A673 (cell line): ENCODE measurements around the gene MGMT. TPM values are rescaled to one million over a fixed set of nuclear protein-coding genes. Genes with fewer than 3 reads are reported as not detected.

ENCODE experiments used
- BruUV-seq: library from RNA; stranded (reverse); fragments of 400-500 nt; replicated peaks from 2 replicates; lab custom pipeline; 2021; lab: Mats Ljungman, UMichigan
- CTCF ChIA-PET: fragments of 300-600 bp; sonication (Branson Sonifier 250); formaldehyde crosslinking; loops from one replicate; lab custom pipeline; 2022; ENCODE audit warnings: antibody characterized with exemption; lab: Charles Lee
- POLR2A ChIA-PET: fragments of 300-600 bp; sonication (Branson Sonifier 250); formaldehyde crosslinking; loops from one replicate; lab custom pipeline; 2022; ENCODE audit warnings: antibody characterized with exemption; ENCODE audit not compliant: low non-redundant PET; lab: Charles Lee
- DNase-seq: peaks from one replicate; pipeline ENCODE4 v3.0.0-alpha.2; 2015; ENCODE audit warnings: low spot score
- H3K27ac ChIP-seq: fragments of 200-600 bp; sonication (generic); 2 replicates; pipeline ENCODE4 v1.5.1; 2016; ENCODE audit warnings: mixed run types, low read depth, mild to moderate bottlenecking, mixed read lengths, antibody characterized with exemption, low read length; ENCODE audit not compliant: poor library complexity, severe bottlenecking
- H3K27me3 ChIP-seq: fragments of 200-600 bp; sonication (generic); replicated peaks from 2 replicates; pipeline ENCODE4 v1.6.1; 2017; ENCODE audit warnings: mixed run types, low read depth, mild to moderate bottlenecking, mixed read lengths, antibody characterized with exemption, low read length; ENCODE audit not compliant: insufficient read depth, poor library complexity
- H3K36me3 ChIP-seq: fragments of 200-600 bp; sonication (generic); 2 replicates; pipeline ENCODE4 v1.6.1; 2016; ENCODE audit warnings: mixed run types, mild to moderate bottlenecking, mixed read lengths, antibody characterized with exemption, low read length; ENCODE audit not compliant: insufficient read depth, poor library complexity, severe bottlenecking
- H3K4me1 ChIP-seq: fragments of 200-600 bp; sonication (generic); 2 replicates; pipeline ENCODE4 v1.6.1; 2017; ENCODE audit warnings: mixed run types, mild to moderate bottlenecking, mixed read lengths, antibody characterized with exemption, low read length; ENCODE audit not compliant: insufficient read depth, poor library complexity, severe bottlenecking
- H3K4me3 ChIP-seq: fragments of 200-600 bp; sonication (generic); 2 replicates; pipeline ENCODE4 v1.5.1; 2016; ENCODE audit warnings: low read depth, mixed run types, mild to moderate bottlenecking, mixed read lengths, low read length; ENCODE audit not compliant: poor library complexity, severe bottlenecking
- H3K9me3 ChIP-seq: fragments of 200-600 bp; sonication (generic); 2 replicates; pipeline ENCODE4 v1.6.1; 2016; ENCODE audit warnings: mixed run types, low read depth, mild to moderate bottlenecking, mixed read lengths, antibody characterized with exemption, low read length; ENCODE audit not compliant: poor library complexity, severe bottlenecking
- EZH2 ChIP-seq: fragments of 200-600 bp; sonication (generic); IDR thresholded peaks from 2 replicates; pipeline ENCODE4 v1.6.1; 2017; ENCODE audit warnings: borderline replicate concordance, low read depth, mild to moderate bottlenecking, mixed read lengths, antibody characterized with exemption, low read length; ENCODE audit not compliant: poor library complexity, severe bottlenecking
- intact Hi-C: fragments of 100-400 bp; cut with micrococcal nuclease; formaldehyde crosslinking; loops from one replicate; pipeline ENCODE4 v1.10.0; 2022; ENCODE audit not compliant: unreplicated experiment
- total RNA-seq: library from RNA; stranded (reverse); gene quantifications from 2 replicates; pipeline ENCODE4 v1.2.3, GENCODE V29; 2021
- TF ChIP-seq, protein P1 (sequence below): fragments of 300-800, 200-600 bp; sonication (generic); conservative IDR thresholded peaks from 2 replicates; pipeline ENCODE4 v1.5.1; 2017; ENCODE audit warnings: low read depth, mild to moderate bottlenecking, antibody characterized with exemption, low read length, moderate library complexity, mixed read lengths

MGMT gene
- total RNA-seq, 1 experiment from 2014 or later: 19.5 TPM

- H3K36me3 ChIP-seq: no peaks in the 10 kb centered on the region
- no peak overlapping the region for H3K4me3 ChIP-seq
- TF ChIP-seq EZH2: no peak
- no peaks in the 10 kb centered on the region for H3K4me1 ChIP-seq
- ChIA-PET POLR2A (no interaction called here), CTCF (no interaction called here)
- H3K27ac ChIP-seq: no peak overlapping the region
- no peaks in the 10 kb centered on the region for H3K9me3 ChIP-seq
- intact Hi-C loops: no loop called here
- BruUV-seq: no TSS peak
- no peak for DNase-seq
- no peaks in the 10 kb centered on the region for H3K27me3 ChIP-seq
Measured at GRCh38 chr10:129509835-129510234, 42.8 kb downstream of the MGMT start.

- intact Hi-C loops: no loop called here
Measured at GRCh38 chr10:129511086-129511485, 44.0 kb downstream of the MGMT start.

GRCh38 chr10:129511758-129512157 is 44.7 kb downstream of the MGMT start:
- CTCF ChIA-PET: no interaction called here
- intact Hi-C loops: no loop called here
- POLR2A ChIA-PET: no interaction called here
- H3K9me3 ChIP-seq: no peaks in the 10 kb centered on the region
- BruUV-seq: no TSS peak
- DNase-seq: no peak
- H3K27me3 ChIP-seq: no peaks in the 10 kb centered on the region
- TF ChIP-seq, protein P1, sequence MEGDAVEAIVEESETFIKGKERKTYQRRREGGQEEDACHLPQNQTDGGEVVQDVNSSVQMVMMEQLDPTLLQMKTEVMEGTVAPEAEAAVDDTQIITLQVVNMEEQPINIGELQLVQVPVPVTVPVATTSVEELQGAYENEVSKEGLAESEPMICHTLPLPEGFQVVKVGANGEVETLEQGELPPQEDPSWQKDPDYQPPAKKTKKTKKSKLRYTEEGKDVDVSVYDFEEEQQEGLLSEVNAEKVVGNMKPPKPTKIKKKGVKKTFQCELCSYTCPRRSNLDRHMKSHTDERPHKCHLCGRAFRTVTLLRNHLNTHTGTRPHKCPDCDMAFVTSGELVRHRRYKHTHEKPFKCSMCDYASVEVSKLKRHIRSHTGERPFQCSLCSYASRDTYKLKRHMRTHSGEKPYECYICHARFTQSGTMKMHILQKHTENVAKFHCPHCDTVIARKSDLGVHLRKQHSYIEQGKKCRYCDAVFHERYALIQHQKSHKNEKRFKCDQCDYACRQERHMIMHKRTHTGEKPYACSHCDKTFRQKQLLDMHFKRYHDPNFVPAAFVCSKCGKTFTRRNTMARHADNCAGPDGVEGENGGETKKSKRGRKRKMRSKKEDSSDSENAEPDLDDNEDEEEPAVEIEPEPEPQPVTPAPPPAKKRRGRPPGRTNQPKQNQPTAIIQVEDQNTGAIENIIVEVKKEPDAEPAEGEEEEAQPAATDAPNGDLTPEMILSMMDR: no peak
- TF ChIP-seq EZH2: no peak
- H3K4me3 ChIP-seq: no peak overlapping the region
- H3K36me3 ChIP-seq: no peaks in the 10 kb centered on the region
- no peaks in the 10 kb centered on the region for H3K4me1 ChIP-seq
- no peak overlapping the region for H3K27ac ChIP-seq

More at GRCh38 chr10:129511086-129511485, 44.0 kb downstream of the MGMT start:
- H3K27me3 ChIP-seq: no peaks in the 10 kb centered on the region
- H3K27ac ChIP-seq: no peak overlapping the region
- H3K4me1 ChIP-seq: no peaks in the 10 kb centered on the region
- ChIA-PET POLR2A (no interaction called here), CTCF (no interaction called here)
- no peak for DNase-seq
- H3K36me3 ChIP-seq: no peaks in the 10 kb centered on the region
- no peak overlapping the region for H3K4me3 ChIP-seq
- BruUV-seq: no TSS peak
- TF ChIP-seq, protein P1: no peak
- H3K9me3 ChIP-seq: no peaks in the 10 kb centered on the region

DNA sequence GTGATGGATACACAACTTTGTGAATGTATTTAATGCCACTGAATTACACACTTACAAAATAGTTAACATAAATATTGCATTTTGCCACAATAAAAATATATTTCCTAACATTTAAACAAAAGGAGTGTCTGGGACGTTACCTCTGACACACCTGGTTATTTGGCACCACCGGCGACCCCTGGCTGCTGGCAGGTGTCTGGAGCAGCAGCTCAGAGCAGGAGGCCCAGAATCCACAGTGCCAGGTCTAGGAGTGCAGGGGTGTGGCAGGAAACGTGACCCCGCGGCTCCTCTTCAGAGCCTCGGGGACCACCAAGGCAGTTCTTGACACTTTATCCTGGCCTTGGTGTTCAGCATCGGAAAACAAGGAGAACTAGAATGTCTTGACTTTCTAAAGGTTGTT is 46.3 kb downstream of the MGMT start:
- no peak for TF ChIP-seq EZH2
- TF ChIP-seq, protein P1: no peak
- no peak for DNase-seq

More for the DNA sequence above, 46.3 kb downstream of the MGMT start:
- H3K36me3 ChIP-seq: no peaks in the 10 kb centered on the region
- H3K27ac ChIP-seq: no peak overlapping the region
- H3K4me3 ChIP-seq: no peak overlapping the region
- H3K9me3 ChIP-seq: no peaks in the 10 kb centered on the region
- no TSS peak for BruUV-seq
- intact Hi-C loops: no loop called here
- H3K4me1 ChIP-seq: no peaks in the 10 kb centered on the region
- ChIA-PET CTCF (no interaction called here), POLR2A (no interaction called here)
- no peaks in the 10 kb centered on the region for H3K27me3 ChIP-seq
